ENCODE measurements around the gene BCR.
"Not testable (repeated sequence)": the region's sequence is repeated elsewhere in the genome, so short reads cannot be mapped to it uniquely, and the experiment has no call there.

BCR gene

DNA sequence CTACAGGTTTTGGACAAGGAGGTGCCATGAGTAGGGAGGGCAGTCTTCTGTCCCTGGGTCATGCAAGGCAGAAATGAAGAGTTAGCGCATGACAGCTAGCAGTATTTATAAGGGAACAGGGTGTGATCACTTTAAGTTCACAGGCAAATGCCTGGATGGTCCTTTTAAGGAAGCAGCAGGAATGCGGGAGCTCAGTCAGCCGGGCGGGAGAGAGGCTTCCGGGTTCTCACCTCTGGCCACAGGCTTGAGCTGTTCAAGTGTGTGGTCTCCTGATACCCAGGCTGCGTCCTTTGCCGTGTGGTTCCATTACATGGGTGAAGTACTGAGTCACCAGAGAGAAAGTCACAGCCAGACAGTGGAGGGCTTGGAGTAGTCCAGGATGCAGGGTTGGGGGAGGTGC lies 105.4 kb downstream of the BCR start:
- DNase-seq (ENCODE audit: low read depth in 2 of 3, low spot score in 2 of 3): no peak

DNA sequence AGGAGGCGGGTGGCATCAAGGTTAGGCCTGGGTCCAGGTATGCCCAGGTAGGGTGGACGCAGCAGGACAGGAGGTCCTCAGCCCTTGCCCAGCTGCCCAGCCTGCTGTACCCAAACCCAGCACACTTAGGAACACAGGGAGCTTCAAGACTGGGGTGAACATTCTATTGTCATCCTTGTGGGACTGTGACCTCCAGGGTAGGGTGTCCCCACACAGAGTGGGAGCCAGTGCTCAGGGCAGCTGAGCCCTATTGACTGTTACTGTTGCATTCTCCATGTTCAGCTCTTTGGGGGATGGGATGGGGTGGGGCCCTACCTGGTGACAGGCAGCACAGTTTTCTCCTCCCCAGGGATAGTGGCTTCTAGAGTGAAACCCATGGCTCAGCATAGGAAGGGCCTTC lies 106.0 kb downstream of the BCR start:
- DNase-seq (ENCODE audit: low read depth in 2 of 3, low spot score in 2 of 3): no peak

DNA sequence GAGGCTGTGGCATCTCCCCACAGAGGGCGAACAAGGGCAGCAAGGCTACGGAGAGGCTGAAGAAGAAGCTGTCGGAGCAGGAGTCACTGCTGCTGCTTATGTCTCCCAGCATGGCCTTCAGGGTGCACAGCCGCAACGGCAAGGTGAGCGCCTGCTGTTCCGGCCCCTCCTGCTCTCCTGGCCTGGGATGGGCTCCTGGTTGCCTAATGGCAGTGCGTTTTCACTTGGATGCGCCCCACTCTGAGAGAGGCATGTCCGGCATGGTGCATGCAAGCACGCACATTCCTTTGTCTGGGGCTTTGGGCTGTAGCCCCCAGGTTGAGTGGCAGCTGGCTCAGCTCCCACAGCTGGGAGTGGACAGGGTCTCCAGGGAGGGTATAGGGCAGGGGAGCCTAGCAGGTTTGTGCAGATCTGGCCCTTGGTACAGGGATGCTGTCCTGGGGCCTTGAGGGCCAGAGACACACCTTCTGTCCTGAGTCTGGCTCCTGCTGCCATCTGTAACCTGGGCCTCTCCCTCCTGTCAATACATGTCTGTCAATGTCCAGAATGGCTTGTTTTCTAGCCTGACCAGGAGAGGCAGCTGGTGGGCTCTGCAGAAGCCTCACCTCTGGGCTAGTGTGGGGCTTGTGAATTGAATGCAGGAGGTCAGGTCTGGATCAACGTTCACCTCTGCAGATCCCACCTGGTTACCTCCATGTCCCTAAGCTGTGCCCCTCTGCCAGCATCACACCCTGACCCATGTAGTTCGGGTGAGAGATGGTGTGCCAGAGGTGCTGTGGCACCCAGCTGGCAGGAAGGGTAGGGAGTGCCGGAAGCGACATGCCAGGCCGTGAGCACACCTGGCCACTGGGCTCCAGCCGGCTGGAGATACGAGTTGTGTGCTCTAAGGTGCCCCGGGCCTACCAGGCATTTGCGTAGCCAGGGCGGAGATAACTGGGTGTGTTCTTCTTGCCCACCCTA lies 107.1 kb downstream of the BCR start:
- DNase-seq (ENCODE audit: low read depth in 2 of 3, low spot score in 2 of 3): no peak

DNA sequence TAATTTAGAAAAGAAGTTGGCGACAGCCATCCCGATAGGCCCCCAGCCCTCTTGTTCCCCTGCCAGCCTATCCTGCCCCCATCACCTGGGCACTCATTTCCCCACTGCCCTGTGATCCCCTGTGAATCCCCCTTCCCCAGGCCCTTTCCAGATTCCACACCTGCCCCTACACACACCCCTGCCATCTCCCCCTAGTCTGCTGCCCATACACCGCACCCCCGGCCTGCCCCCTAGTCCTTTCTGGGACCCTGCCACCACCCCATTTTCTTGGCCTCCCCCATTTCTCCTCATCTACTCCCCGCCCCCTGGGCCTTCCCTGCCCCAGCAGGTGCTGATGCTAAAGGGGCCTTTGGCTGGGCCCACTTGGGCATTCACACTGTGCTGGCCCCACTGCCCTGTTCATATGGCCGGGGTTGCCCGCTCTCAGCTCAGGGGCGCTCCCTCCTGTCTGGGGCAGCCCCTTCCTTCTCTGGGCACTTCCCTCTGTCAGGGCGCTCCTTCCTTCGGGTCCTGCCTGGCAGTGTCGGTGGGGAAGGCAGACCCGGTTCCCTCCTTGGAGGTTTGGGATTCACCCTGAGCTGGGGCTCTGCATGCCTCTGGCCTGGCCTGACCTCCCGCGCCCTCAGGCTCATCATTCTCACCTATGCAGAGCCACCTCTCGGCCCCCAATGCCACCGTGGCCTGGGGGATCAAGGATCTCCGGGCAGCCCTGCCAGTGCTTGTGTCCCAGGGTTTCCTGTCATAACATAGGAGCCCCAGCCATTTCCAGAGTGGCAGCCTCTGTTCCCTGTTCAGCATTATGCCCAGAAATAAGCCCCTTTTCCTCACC lies 108.2 kb downstream of the BCR start:
- no peak for DNase-seq (ENCODE audit: low read depth in 2 of 3, low spot score in 2 of 3)

DNA sequence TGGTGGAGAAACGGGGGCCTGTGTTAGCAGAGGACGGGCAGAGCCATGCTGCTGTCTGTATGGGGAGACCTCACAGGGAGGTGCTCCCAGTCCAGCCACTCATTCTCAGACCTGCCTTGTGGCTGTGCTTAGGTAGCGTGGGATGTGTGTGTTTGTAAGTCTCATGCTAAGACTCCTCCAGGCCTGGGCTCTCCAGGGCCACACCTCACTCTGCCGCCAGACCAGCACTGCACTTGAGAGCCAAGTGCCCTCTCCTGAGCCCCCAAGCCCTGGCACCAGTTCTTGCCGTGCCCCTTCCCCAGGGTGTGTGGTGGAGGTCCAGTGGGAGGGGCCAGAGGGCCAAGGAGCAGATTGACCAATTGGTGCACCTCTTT lies 108.8 kb downstream of the BCR start:
- no peak for DNase-seq (ENCODE audit: low read depth in 2 of 3, low spot score in 2 of 3)

DNA sequence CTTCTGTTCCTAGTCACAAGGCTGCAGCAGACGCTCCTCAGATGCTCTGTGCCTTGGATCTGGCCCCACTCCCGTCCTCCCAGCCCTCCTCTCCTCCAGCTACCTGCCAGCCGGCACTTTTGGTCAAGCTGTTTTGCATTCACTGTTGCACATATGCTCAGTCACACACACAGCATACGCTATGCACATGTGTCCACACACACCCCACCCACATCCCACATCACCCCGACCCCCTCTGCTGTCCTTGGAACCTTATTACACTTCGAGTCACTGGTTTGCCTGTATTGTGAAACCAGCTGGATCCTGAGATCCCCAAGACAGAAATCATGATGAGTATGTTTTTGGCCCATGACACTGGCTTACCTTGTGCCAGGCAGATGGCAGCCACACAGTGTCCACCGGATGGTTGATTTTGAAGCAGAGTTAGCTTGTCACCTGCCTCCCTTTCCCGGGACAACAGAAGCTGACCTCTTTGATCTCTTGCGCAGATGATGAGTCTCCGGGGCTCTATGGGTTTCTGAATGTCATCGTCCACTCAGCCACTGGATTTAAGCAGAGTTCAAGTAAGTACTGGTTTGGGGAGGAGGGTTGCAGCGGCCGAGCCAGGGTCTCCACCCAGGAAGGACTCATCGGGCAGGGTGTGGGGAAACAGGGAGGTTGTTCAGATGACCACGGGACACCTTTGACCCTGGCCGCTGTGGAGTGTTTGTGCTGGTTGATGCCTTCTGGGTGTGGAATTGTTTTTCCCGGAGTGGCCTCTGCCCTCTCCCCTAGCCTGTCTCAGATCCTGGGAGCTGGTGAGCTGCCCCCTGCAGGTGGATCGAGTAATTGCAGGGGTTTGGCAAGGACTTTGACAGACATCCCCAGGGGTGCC lies 109.8 kb downstream of the BCR start:
- peak; percentile 30 to 38 (median 32) for DNase-seq (ENCODE audit: low read depth in 2 of 3, low spot score in 2 of 3)

DNA sequence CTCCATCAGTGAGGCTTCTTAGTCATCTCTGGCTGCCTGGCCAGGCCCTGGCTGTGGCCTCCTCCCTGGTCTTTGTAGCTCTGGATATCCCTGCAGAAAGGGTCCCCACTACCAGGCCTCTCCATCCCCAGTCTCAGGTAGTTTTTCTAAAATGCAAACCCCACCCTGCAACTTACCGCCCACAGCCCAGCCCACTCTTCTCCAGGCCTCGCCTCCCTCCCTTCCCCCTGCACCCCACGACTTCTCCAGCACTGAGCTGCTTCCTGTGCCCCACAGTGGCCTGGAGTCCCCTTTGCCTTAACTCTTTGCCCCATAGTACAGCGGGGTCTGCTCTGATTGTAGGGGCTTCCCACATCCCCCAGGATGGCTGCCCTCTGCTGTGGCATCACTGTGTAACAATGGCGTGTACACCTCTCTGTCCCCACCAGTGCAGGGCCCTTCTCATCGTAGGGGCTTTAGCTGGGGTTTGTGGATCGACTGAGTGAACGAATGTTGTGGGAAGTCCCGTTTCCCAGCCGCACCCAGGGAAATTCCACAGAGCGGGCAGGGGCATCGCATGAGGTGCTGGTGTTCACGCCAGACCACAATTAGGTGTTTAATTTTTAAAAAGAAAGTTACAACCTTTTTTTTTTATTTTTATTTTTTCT lies 111.6 kb downstream of the BCR start:
- DNase-seq (ENCODE audit: low read depth in 2 of 3, low spot score in 2 of 3): no peak

DNA sequence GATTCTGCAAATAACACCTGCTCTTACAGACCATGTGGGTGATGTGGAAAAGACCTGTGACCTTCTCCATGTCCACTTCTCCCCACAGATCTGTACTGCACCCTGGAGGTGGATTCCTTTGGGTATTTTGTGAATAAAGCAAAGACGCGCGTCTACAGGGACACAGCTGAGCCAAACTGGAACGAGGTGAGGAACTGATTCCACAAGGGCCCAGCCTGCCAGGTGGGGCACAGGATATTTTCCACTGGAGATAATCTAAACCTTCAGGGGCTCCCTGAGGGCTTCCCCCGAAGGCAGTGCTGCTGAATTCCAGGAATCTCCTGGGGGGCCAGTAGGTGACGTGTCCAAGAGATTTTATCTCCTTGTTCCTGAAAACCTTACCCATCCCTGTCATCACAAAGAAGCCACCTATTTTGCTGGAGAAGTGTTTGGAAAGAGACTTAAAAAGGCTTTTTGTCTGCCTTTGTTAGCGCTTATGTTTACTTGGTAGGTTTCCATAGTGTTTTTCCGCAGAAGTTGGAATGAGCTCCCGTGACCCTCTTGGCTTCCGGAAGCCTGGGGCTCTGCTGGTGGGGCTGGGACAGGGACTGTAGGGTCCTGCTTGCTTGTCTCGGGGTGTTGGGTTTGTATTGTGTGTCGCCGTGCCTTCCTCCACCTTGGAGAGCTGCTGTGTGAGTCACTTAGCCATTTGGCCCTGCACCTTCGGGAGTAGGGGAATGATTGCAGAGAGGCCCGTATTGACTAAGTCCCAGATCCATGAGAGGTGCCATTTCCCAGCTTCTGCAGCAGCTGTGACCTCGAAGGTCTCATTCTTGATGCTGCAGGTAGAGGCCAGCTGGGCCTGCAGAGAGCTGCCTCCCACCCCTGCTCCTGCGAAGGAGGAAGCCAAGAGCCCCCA lies 112.4 kb downstream of the BCR start:
- DNase-seq (ENCODE audit: low read depth in 2 of 3, low spot score in 2 of 3): no peak

DNA sequence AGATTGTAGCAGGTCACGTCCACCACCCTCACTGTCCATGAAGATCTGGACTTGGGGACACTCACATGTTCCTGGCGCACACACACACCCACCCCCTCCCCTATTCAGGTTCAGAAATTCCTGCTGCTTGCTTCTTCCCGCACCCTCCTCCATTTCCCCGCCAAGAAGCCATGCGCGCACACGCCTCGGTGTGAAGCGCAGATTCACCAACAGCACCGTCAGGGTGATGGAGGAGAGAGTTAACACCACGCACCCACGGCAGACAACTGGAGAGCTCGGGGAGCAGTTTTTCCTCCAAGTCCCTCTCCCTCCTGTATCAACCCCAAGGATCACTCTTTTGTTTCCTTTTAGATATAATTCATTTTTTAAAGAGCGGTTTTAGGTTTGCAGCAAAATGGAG lies 113.4 kb downstream of the BCR start:
- no peak for DNase-seq (ENCODE audit: low read depth in 2 of 3, low spot score in 2 of 3)

DNA sequence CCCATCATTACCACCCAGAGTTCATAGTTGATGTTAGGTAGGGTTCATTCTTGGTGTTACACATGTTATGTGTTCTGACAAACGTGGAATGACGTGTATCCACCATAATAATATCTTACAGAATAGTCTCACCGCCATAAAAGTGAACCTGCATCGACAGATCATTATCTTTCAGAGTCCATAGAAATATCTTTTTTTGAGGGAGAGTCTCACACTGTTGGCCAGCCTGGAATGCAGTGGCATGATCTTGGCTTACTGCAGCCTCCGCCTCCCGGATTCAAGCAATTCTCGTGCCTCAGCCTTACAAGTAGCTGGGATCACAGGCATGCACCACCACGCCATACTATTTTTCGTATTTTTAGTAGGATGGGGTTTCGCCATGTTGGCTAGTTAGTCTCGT lies 113.9 kb downstream of the BCR start:
- no peak for DNase-seq (ENCODE audit: low read depth in 2 of 3, low spot score in 2 of 3)

DNA sequence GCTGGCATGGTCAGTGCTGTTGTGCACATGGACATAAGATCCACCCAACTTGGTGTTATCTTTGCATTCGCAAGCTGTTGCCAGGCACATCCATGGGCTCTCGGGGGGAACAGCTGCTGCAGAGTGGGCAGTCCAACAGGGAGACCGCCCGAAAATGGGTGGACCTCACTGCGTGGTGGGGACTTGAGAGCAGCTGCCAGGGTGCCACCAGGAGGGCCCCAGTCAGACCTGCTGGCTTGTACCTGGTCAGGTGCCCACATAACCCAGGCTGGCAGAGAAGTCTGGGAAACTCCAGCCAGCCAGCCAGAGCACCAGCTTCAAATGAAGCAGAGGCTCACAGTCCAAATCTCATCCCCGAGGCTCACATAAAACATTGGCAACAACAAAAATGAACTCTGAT lies 120.2 kb downstream of the BCR start:
- no peak for DNase-seq (ENCODE audit: low read depth in 2 of 3, low spot score in 2 of 3)

DNA sequence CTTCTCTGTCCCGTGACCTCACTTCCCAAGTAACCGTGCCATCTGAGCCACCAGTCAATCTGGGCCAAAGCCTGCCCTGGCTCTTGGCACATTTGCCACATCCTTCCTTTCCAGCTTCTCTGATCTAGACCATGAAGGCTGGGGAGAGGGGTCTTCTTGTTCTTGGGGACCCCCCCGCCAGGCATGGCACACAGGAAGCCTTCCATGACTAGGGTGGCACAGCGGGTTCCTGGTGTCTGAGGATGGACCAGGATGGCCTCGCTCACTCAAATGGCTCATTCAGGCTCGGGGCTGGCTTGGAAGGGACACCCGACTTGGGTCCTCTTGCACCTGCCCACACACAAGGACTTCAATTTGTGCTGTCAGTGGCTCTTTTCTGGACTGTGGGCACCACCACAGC lies 121.3 kb downstream of the BCR start:
- DNase-seq (ENCODE audit: low read depth in 2 of 3, low spot score in 2 of 3): no peak

DNA sequence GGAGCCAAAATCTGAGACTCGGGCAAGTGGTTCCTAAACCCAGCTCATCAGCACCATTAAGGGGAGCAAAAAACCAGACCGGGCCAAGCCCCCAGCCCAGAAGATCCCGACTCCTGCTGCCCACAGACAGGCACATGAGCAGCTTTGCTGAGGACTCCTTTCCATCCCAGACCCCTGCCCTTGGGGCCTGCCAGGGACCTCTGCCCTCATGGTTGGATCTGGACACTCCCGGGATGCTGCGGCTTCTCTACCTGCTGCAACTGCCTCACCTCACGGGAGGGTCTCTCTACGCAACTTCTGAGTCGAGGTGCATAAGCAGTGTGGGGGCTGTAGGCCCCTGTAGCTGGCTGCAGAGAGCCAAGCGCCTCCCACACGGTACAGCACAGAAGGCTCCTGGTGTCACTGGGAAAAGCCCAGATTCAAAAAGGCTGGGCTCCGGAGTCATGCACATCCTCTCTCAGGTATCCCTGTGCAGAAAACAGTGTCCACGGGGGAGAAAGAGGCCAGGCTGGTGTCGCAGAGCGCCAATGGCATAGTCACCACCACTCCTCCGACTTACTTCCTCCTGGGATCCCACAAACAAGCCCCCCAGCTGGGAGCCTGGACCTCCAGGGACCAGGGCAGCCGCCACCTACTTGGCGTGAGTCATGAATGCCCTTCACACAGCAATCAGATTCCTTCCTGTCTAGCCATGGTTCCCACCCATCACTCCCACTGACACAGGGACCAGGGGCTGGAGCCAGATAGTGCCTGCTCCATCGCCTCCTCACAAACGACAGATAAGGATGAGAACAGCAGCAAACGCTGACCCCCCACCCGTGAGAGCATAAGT lies 122.1 kb downstream of the BCR start:
- DNase-seq (ENCODE audit: low read depth in 2 of 3, low spot score in 2 of 3): no peak

DNA sequence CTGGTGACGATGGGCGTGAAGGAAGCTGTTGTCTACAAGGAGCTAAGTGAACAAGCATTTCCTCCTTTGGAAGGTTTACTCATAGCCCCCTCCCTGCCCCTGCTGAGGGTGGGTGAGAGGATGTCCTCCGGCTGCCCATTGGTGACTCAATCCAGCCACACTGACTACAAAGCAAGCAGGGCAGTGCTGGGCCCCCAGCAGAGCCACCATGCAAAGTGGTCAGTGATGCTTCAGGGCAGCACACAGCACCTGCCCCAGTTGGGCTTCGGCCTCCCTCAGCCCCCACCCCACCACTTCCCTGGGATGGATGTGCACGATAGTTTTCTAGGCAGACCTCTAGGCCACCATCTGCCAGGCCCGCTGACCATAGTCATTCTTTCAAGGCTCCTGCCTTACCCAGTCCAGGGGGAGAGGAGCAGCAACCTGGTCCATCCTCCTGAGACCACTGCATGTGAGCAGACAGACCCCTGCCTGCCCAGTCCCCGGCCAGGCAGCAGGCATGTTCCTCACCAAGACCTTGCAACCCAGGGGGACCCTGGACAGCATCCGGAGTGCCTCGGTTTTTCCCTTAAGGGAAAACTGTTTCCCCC lies 125.1 kb downstream of the BCR start:
- no peak for DNase-seq (ENCODE audit: low read depth in 2 of 3, low spot score in 2 of 3)

DNA sequence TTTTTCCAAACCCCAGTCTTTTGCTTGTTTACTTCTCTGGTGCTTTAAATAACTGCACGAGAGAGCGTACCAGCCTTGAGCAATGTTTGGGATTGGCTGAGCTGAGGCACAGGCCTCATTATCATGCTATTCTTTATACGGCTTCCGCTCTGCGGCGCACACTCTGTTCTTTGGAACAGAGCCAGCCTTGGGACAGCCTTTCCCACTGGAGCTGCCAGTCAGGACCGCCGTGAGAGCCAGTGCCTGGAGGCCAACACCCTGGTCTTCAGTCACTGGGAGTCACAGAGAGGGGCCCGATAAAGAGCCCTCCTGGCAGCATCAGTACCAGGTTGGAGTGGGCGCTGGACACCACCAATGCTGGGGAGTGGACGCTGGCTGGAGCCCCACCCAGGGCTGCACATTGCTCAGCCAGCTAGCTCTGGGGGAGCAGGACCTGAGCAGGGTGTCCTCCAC lies 125.6 kb downstream of the BCR start:
- DNase-seq (ENCODE audit: low read depth in 2 of 3, low spot score in 2 of 3): no peak

DNA sequence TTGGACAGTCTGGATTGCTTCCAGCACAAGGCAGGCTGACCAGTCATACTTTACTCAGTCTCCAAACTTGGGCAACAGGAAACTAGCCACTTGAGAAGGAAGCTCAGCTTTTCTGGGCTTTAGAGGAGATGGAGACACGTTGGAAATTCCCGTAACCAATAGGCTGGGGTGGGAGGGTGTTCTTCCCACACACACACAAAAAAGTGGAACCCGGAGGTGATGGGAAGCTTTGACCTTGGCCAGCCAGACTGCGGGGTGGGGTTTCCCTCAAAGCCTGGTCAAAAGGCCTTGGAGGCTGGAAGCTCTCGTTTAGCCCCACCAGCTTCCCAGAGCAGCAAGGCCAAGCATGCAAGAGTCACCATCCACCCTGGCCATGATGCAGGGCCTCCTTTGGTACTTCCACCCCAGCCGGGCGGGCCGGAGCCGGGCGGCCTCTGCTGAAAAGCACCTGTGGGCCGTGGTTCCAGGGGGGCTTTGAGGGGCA lies 126.2 kb downstream of the BCR start:
- DNase-seq (ENCODE audit: low read depth in 2 of 3, low spot score in 2 of 3): no peak

DNA sequence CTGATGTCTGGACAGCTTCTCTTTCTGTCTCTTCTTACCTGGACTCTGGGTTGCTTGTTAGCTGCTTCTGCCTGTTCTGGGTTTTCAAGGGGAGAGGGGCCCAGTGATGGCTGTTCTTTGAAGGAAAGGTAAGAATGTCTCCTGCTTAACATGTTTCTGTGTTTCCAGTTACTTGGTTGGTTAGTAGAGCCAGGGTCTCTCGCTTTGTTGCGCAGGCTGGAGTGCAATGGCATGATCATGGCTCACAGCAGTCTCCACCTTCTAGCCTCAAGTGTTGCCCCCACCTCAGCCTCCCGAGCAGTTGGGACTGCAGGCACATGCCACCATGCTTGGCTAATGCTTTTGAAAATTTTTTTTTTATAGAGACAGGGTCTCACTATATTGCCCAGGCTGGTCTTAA lies 126.6 kb downstream of the BCR start:
- DNase-seq (ENCODE audit: low read depth in 2 of 3, low spot score in 2 of 3): no peak

DNA sequence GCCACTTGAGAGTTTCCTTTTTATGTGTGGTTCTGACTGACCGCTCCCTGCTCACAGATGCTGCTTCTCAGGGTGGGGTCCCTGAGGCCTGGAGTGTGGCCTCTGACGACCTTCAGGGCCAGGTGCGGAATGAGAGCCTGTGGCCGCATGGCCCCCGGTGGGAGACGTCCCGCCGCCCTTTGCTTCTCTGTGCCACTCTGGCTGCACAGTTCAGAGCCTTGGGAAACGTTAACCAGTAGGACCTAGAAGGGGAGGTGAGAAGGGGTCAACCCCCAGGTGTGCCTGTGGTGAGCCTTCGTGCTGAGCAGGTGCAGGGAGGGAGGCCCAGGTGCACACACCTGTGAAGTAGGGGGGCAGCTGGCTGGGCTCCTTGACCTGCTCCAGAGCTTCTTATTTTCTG lies 127.2 kb downstream of the BCR start:
- not testable (repeated sequence) for DNase-seq (ENCODE audit: low read depth in 2 of 3, low spot score in 2 of 3)
